ENCODE results near the gene ADCY3.

The ADCY3 gene

DNA sequence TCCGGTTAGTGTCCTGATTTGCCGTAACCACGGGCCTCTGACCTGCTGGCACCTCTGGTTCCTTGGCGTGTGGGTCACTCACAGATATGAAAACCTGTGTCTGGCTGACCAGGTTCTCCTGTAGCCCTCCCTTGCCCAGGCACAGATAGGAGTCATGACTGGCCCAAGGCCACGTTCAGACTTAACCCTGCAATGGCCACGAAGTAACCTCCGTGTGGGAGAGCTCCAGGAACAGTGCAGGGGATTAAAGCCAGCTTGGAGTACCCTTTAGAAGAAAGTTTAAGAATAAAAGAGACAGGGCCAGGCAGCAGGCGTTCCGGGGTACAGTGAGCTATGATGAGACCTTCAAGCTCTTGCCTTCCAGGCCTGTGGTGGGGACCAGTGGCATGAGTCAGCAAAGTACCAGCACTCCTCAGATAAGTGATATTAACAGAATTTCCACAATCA is 101.3 kb downstream of the ADCY3 start:
- no peak overlapping the region for H3K4me3 ChIP-seq
- DNase-seq (ENCODE audit: low spot score): peak; percentile 67
- H3K27ac ChIP-seq: no peak overlapping the region
- TF ChIP-seq, protein P1, sequence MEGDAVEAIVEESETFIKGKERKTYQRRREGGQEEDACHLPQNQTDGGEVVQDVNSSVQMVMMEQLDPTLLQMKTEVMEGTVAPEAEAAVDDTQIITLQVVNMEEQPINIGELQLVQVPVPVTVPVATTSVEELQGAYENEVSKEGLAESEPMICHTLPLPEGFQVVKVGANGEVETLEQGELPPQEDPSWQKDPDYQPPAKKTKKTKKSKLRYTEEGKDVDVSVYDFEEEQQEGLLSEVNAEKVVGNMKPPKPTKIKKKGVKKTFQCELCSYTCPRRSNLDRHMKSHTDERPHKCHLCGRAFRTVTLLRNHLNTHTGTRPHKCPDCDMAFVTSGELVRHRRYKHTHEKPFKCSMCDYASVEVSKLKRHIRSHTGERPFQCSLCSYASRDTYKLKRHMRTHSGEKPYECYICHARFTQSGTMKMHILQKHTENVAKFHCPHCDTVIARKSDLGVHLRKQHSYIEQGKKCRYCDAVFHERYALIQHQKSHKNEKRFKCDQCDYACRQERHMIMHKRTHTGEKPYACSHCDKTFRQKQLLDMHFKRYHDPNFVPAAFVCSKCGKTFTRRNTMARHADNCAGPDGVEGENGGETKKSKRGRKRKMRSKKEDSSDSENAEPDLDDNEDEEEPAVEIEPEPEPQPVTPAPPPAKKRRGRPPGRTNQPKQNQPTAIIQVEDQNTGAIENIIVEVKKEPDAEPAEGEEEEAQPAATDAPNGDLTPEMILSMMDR (IDR thresholded peaks at IDR 0.05): no peak

DNA sequence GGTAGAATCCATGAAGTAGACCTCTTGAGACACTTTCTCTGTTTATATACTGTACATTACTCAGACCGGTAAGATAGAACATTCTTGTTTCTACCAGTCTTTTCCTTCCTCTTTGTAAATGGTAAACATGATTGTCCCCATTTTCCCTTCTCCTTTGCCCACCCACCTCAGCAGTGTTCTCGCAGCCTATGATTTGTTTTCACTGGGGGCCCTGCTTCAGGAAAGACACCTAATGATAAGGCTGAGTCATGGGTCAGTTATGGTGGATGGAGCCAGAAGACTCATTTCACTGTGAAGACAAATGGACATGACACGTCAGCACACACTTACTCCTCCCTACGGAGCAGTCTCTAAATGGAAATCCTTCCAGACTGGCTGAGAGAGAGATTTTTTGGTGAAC is 103.2 kb downstream of the ADCY3 start:
- no peak for DNase-seq (ENCODE audit: low spot score)

DNA sequence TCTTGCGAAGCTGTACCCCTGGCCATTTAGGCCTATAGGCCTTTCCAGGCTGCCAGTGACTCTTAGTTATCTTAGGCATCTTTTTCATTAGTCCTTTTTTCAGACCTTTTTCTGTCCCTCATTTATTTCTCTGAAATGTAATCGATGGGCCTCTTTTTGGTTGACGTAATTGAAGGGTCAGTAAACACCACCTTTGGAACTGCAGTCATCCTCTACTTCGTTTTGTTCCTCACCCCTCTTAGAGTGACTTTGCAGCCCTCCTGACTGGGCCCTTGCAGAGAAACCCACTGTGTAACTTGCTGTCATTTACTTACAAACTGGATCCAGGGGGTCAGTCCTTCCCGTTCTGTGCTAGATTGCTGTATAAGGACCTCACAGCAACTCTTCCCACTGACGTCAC is 103.6 kb downstream of the ADCY3 start:
- TF ChIP-seq, protein P1 (IDR thresholded peaks at IDR 0.05): no peak
- no peak for DNase-seq (ENCODE audit: low spot score)
- no peak overlapping the region for H3K4me3 ChIP-seq

More for the DNA sequence above, 103.2 kb downstream of the ADCY3 start:
- TF ChIP-seq, protein P1 (IDR thresholded peaks at IDR 0.05): no peak
- Histone ChIP-seq H3K4me3 (no peak overlapping the region), H3K27ac (no peak overlapping the region)

DNA sequence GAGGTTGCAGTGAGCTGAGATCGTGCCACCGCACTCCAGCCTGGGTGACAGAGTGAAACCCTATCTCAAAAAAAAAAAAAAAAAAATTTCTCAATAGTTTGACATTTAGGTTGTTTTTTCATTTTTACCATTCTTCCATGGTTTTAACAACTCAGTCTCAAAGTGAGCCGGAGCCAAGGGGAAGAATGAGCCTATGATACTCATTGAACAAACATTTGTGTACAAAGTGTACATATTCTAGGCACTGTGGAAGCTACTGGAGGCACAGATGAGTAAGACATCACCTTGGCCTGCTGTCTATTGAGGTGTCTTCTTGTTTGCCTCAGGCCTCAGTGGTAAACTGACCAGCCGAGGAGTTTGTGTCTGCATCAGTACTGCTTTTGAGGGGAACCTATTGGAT is 104.9 kb downstream of the ADCY3 start:
- no peak for DNase-seq (ENCODE audit: low spot score)
- no peak overlapping the region for H3K4me3 ChIP-seq
- TF ChIP-seq, protein P1 (IDR thresholded peaks at IDR 0.05): no peak
- H3K27ac ChIP-seq: no peak overlapping the region

More for the DNA sequence above, 103.6 kb downstream of the ADCY3 start:
- H3K27ac ChIP-seq: no peak overlapping the region

DNA sequence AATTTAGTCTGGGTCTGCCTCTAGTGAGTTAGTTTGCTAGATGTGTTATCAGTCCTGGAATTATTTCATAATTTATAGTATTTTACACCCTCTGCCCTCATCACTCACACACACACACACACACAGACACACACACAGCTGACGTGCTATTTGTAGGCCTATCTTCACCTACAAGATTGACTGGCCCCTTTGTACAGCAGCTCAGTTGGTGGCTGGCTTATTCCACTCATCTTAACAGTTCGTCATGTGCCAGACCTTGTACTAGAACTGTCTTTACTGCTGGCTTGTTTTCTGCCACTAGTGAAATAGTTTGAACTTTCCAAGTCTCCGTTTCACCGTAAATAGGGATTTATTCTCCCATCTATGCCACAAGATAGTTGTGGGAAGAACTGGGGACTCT is 105.5 kb downstream of the ADCY3 start:
- DNase-seq (ENCODE audit: low spot score): no peak
- Histone ChIP-seq H3K4me3 (no peak overlapping the region), H3K27ac (no peak overlapping the region)
- TF ChIP-seq, protein P1 (IDR thresholded peaks at IDR 0.05): no peak

DNA sequence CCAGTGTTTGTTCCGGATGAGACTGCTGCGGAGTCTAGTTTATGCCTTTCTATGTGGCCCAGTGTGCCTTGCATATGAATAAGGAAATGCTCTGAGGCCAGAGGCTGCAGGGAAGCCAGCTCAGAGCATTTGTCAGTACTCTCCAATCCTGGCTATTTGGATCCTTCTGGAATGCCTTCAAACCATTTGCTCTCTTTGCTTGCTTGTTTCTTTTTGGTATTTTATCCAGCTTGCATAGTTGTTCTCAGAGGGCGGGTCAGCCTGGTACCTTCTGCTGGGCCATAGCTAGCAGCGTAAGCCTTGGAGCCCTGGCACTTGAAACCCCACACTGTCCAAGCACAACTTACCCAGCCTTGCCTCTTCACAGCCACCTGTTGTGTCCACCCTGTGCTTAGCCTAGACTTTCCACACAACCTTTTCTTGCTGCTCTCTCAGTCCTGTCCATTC is 106.3 kb downstream of the ADCY3 start:
- H3K27ac ChIP-seq: no peak overlapping the region
- DNase-seq (ENCODE audit: low spot score): no peak
- H3K4me3 ChIP-seq: no peak overlapping the region
- TF ChIP-seq, protein P1 (IDR thresholded peaks at IDR 0.05): no peak

DNA sequence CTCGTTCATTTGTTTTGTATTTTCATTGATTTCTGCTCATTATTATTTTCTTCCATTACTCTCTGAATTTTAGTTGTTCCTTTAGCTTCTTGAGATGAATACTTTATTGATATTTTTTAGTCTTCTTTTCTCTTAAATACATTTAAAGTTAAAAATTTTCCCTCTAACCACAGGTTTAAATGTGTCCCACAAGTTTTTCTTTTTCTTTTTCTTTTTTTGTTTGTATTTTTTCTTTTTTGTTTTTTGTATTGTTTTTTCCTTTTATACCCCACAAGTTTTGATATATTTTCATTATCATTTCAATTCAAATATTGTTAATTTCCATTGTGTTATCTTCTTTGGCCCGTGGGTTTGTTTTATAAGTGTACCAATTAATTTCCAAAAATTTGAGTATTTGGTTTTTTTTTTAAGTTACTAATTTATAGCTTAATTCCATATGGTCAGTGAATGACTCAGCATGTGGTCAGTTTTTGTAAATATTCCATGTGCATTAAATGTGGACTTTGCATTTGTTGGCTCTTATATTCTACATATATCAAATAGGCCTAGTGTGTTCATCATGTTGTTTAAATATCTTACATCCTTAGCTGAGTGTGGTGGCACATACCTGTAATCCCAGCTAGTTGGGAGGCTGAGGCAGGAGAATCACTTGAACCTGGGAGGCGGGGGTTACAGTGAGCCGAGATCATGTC is 110.6 kb downstream of the ADCY3 start:
- TF ChIP-seq, protein P1 (IDR thresholded peaks at IDR 0.05): no peak
- Histone ChIP-seq H3K27ac (no peak overlapping the region), H3K4me3 (no peak overlapping the region)
- DNase-seq (ENCODE audit: low spot score): no peak

All from coronary artery (tissue), 2 donors.